RWPE2 (cell line): ENCODE data around the gene PDE4B.

Experiments
- ATAC-seq: fragments of 200-7000 bp; cut with Tn5 transposase; 3 replicates; pipeline ENCODE4 v1.9.1; 2021; ENCODE audit warnings: low read depth
- DNase-seq: peaks from one replicate; pipeline ENCODE4 v3.0.0-alpha.2; 2020; ENCODE audit warnings: low spot score
- H3K27ac ChIP-seq: fragments of 450-650 bp; 2 replicates; pipeline ENCODE4 v1.5.1; 2017; ENCODE audit warnings: mild to moderate bottlenecking; ENCODE audit not compliant: poor library complexity, severe bottlenecking
- H3K27me3 ChIP-seq: fragments of 250-450 bp; sonication (Bioruptor Pico); 2 replicates; pipeline ENCODE4 v1.5.1; 2021; ENCODE audit warnings: mild to moderate bottlenecking, moderate library complexity; ENCODE audit not compliant: insufficient read depth, poor library complexity, severe bottlenecking
- H3K36me3 ChIP-seq: fragments of 250-450 bp; sonication (Bioruptor Pico); 2 replicates; pipeline ENCODE4 v1.5.1; 2020; ENCODE audit warnings: low read depth, mild to moderate bottlenecking, moderate library complexity
- H3K4me1 ChIP-seq: fragments of 250-450 bp; sonication (Bioruptor Pico); 2 replicates; pipeline ENCODE4 v1.5.1; 2021; ENCODE audit warnings: mild to moderate bottlenecking, moderate library complexity; ENCODE audit not compliant: insufficient read depth, poor library complexity, severe bottlenecking
- H3K4me3 ChIP-seq: fragments of 250-450 bp; sonication (Bioruptor Pico); 2 replicates; pipeline ENCODE4 v1.5.1; 2021; ENCODE audit warnings: mild to moderate bottlenecking, moderate library complexity; ENCODE audit not compliant: severe bottlenecking
- H3K9me3 ChIP-seq: fragments of 250-450 bp; sonication (Bioruptor Pico); 2 replicates; pipeline ENCODE4 v1.5.1; 2021; ENCODE audit warnings: mild to moderate bottlenecking, moderate library complexity; ENCODE audit not compliant: severe bottlenecking
- TF ChIP-seq, protein P1 (sequence below): fragments of 450-650 bp; IDR thresholded peaks from one replicate; pipeline ENCODE4 v1.5.1; 2017; ENCODE audit warnings: mild to moderate bottlenecking, moderate library complexity; ENCODE audit not compliant: poor library complexity, severe bottlenecking

PDE4B gene

GRCh38 chr1:66312271-66312990 is 519.7 kb downstream of the PDE4B start:
- H3K9me3 ChIP-seq, result no peaks in the 10 kb centered on the region
- no peaks in the 10 kb centered on the region for H3K4me1 ChIP-seq
- TF ChIP-seq, protein P1, sequence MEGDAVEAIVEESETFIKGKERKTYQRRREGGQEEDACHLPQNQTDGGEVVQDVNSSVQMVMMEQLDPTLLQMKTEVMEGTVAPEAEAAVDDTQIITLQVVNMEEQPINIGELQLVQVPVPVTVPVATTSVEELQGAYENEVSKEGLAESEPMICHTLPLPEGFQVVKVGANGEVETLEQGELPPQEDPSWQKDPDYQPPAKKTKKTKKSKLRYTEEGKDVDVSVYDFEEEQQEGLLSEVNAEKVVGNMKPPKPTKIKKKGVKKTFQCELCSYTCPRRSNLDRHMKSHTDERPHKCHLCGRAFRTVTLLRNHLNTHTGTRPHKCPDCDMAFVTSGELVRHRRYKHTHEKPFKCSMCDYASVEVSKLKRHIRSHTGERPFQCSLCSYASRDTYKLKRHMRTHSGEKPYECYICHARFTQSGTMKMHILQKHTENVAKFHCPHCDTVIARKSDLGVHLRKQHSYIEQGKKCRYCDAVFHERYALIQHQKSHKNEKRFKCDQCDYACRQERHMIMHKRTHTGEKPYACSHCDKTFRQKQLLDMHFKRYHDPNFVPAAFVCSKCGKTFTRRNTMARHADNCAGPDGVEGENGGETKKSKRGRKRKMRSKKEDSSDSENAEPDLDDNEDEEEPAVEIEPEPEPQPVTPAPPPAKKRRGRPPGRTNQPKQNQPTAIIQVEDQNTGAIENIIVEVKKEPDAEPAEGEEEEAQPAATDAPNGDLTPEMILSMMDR, result no peak
- no peaks in the 10 kb centered on the region for H3K27me3 ChIP-seq
- H3K36me3 ChIP-seq, result no peaks in the 10 kb centered on the region
- no peak for ATAC-seq
- no peak overlapping the region for H3K27ac ChIP-seq
- H3K4me3 ChIP-seq, result no peak overlapping the region
- no peak for DNase-seq

GRCh38 chr1:66313429-66313828 is 520.7 kb downstream of the PDE4B start:
- Histone ChIP-seq H3K27me3 (no peaks in the 10 kb centered on the region), H3K36me3 (no peaks in the 10 kb centered on the region), H3K4me3 (no peak overlapping the region), H3K9me3 (no peaks in the 10 kb centered on the region), H3K4me1 (no peaks in the 10 kb centered on the region), H3K27ac (no peak overlapping the region)
- DNase-seq (no peak), ATAC-seq (no peak)
- TF ChIP-seq, protein P1, result no peak

DNA sequence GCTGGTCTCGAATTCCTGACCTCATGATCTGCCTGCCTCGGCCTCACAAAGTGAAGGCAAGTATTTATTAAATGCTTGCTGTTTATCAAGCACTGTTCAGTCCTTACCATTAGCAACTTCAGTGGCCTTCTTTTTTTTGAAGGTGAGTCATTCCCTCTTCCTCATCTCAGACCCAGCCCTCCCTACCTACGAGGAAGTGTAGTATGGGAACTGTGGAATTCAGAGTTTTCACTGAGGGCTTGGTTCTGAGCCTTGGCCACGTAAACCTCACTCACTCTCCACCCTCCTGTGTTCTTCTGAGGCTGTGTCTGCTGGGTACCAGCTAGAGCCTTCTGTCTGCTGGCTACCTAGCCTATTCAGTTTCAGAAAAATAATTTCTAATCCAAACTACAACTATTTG is 523.0 kb downstream of the PDE4B start:
- peak; percentile 94 for ATAC-seq
- H3K36me3 ChIP-seq, result no peaks in the 10 kb centered on the region

DNA sequence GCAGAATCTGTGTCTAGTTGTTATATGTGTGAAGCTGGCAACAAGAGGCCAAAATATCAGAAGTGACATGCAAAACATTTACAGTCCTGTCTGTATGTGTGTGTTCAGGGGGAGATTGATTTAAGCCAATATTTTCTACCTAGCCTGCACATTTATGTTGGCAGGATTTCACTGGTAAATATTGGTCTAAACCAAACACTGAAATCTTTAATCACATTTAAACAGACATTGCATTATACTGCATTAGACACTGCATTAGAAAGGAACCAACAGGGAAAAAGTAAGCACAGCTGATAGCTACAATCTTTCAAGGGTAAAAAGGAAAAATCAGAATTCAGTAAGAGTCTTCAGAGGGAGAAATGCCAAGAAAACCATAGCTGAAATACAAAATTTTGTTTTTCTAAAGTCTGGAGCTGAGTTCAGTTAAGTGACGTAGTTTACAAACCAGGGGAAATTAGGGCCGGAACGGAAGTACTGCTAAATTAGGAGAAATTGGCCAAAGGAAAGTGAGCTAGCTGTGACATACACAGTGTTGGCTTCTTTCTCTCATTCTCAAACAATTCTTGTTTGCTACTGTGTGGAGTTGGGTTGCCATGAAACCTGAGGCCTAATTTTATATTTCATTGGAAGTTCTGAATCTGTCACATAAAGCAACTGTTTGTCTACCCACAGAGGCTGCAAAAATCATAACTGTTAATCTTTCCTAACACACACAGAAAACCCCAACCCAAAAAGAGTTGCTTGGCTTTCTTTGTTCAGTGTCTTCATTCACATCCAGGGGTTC is 524.0 kb downstream of the PDE4B start:
- Histone ChIP-seq H3K4me3 (no peak overlapping the region), H3K9me3 (no peaks in the 10 kb centered on the region), H3K27me3 (no peaks in the 10 kb centered on the region), H3K27ac (no peak overlapping the region), H3K4me1 (no peaks in the 10 kb centered on the region), H3K36me3 (no peaks in the 10 kb centered on the region)
- DNase-seq (no peak), ATAC-seq (no peak)
- TF ChIP-seq, protein P1, result no peak

More for the DNA sequence above, 523.0 kb downstream of the PDE4B start:
- Histone ChIP-seq H3K4me3 (no peak overlapping the region), H3K27me3 (no peaks in the 10 kb centered on the region), H3K27ac (no peak overlapping the region), H3K4me1 (no peaks in the 10 kb centered on the region), H3K9me3 (no peaks in the 10 kb centered on the region)
- TF ChIP-seq, protein P1, result no peak
- no peak for DNase-seq

- DNase-seq (no peak), ATAC-seq (no peak)
- no peaks in the 10 kb centered on the region for H3K4me1 ChIP-seq
- H3K27me3 ChIP-seq, result no peaks in the 10 kb centered on the region
- no peaks in the 10 kb centered on the region for H3K36me3 ChIP-seq
- H3K9me3 ChIP-seq, result no peaks in the 10 kb centered on the region
- H3K4me3 ChIP-seq, result no peak overlapping the region
- H3K27ac ChIP-seq, result no peak overlapping the region
- TF ChIP-seq, protein P1, result no peak
Observed at GRCh38 chr1:66317248-66317515, 524.5 kb downstream of the PDE4B start.
